IPS-11a (cell line): ENCODE measurements around the gene TEN1.

Experiments used
- H3K4me3 ChIP-seq: one replicate; pipeline ENCODE4 v1.5.1; 2013; ENCODE audit warnings: low read depth, low read length, control low read depth

TEN1 gene

DNA sequence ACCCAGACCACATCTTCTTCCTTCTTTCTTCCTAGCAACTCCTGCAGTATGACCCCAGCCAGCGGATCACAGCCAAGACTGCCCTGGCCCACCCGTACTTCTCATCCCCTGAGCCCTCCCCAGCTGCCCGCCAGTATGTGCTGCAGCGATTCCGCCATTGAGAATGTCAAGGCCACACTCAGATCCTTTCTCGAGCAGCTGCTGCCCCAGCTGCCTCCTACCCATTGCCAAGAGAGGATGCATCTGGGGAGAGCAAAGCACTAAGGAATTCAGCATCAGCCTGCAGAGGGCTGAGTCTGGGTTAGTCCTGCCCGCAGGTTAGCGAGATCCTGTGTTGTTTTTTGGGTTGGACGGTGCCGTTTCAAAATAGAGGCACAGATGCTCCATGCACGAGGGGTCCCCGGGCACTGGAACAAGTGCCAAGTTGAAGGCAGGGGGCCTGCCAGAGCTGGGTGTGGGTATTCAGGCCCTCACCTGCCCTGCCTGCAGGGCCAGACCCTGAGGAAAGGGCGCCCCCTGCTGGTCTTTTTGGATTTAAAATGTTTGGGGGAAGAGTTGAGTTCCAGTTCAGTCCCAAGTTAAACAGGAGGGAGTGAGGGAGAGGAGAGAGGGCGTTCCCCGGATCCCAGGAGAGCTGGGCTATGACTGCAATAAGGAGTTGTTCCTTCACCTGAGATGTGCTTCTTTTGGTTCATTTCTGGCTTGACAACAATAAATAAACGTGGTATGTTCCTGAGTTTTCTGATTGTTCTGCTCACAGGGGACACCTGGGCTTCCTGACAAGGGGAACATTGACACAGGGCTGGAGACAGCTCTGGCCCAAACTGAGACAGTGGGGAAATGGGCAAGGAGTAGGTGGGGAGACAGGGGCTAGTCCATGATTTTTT is 26.5 kb downstream of the TEN1 start:
- H3K4me3 ChIP-seq: no peak overlapping the region

GRCh38 chr17:76007131-76007849 is 28.2 kb downstream of the TEN1 start:
- H3K4me3 ChIP-seq: no peak overlapping the region

GRCh38 chr17:76007850-76008165 is 28.8 kb downstream of the TEN1 start:
- no peak overlapping the region for H3K4me3 ChIP-seq

GRCh38 chr17:76008208-76008607 is 29.2 kb downstream of the TEN1 start:
- no peak overlapping the region for H3K4me3 ChIP-seq

DNA sequence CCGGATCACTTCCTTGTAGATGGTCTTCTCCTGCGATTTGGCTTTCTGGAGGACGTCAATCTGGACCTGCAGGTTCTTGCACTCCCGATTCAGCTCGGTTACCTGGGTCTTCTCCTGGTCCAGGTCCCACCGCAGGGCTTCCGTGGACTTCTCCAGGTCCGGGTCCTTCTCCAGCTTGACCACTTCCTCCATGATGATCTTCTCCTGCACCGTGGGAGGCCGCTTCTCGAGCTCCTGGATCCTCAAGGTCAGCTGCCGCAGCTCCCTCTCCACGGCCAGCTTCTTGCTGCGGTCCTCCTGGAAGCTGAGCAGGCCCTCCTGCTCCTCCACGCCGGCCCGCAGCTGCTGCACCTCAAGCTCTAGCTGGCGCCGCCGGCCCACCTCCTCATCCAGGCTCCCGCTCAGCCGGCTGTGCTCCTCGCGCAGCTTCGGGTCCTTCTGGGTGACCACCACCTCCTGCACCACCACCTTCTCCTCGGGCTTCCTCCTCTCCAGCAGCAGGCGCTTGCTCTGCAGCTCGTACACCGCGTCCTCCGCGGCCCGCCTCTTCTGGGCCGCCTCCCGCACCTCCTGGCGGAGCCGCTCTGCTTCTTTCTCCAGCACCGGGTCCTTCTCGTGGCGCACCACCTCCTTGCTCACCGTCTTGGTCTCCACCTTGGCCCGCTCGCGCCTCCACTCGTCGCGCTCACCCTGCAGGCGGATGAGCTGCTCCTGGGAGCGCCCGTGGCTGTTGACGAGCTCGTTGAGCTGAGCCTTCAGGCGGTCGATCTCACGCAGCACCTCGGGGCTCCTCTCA is 29.8 kb downstream of the TEN1 start:
- no peak overlapping the region for H3K4me3 ChIP-seq

DNA sequence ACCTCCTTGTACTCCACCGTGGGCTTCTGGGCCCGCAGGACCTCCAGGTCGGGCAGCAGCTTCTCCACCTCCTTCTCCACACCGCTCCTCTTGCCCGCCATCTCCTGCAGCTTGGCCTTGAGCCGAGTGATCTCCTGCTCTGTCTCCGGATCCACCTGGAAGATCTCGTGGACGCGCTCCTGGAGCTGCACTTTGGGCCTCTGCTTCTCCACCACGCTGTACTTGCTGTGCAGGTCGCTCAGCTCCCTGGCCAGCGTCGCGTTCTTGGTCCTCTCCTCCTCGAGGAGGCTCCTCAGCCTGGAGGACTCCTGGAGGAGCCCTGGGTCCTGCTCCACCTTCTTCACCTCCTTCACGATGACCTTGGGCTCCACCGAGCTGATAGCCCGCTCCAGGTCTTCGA is 30.4 kb downstream of the TEN1 start:
- H3K4me3 ChIP-seq: no peak overlapping the region

DNA sequence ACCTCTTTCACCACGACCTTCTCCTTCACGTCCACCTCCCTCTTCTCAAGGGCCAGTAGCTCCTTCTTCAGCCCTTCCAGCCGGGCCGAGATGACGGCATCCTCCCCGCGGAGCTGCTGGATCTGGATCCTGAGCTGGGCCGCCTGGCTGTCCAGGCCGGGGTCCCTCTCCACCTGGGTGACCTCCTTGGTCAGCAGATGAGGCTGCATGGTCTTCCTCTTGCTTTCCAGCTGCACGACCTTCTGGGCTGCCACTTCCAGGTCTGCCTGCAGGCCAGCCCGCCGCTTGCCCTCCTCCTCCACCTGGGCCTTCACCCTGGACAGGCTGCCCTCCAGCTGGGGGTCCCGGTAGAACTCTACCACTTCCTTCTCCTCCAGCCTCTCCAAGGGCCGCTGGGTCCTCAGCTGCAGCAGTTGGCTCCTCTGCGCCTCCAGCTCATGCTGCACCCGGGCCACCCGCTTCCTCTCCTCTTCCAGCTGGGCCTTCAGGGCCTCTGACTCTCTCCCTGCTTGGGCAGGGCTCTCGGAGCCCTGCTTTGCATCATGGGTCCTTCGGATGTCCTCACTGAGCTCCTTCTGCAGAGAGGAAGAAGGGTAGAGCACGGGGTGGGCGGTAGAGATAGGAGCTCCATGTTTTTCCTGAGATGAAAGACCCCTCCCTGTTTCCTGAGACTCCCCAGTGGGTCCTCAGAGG is 31.1 kb downstream of the TEN1 start:
- H3K4me3 ChIP-seq: no peak overlapping the region

DNA sequence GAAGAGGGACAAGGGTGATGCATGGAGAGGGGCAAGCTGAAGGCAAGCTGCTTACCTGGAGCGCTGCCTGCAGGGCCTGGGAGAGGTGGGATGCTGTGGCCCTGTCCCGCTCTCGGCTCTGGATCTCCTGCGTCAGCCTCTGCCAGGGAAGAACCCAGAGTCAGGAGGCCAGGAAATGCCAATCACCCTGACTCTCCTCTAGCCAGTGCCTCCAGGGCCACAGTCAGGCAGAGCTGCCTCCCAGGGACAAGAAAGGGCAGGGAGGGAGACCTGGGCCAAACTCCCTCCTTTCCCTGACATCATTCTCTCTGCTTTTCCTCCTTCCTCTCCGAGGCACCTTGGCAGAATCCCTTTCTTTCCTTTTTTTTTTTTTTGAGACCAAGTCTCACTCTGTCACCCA is 32.9 kb downstream of the TEN1 start:
- H3K4me3 ChIP-seq: no peak overlapping the region

- no peak overlapping the region for H3K4me3 ChIP-seq
Observed at GRCh38 chr17:76013377-76013932, 34.4 kb downstream of the TEN1 start.

DNA sequence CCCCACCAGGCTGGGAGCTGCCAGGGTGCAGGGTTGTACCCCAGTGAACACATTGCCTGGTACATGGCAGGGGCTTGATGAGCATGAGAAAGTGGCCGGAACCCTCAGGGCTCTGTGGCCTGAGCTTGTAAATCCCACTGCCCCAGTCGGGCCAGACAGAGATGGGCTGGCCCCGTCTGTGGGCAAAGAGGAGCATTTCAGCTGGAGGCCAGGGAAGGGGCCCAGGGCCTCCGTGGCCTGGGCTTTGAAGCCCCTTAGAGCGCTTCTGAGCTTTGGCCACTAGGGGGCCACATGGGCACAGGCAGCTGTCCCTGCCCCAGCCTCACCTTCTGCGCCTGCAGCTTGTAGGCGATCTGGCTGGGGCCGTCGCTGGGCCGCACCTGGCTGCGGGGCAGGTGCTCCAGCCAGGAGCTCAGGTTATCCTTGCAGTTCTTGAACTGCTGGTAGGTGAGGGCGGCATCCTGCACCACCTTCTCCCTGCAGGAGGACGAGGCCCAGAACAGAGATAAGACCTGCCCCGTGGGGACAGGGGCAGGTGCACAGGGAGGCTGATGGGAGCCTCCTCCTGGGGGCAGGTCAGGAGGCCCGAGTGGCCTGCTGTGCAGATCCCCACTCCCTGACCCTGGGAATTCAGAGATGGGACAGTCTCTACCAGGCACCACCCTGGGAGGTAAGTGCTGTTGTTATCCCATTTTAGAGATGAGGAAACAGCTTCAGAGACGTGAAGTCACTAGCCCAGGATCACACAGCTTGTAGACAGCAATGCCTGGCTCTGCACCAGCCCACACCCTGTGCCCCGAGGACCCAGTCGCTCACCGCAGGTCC is 35.3 kb downstream of the TEN1 start:
- H3K4me3 ChIP-seq: no peak overlapping the region

- H3K4me3 ChIP-seq: no peak overlapping the region
Observed at GRCh38 chr17:76014925-76015261, 35.9 kb downstream of the TEN1 start.

GRCh38 chr17:76017481-76018339 is 38.7 kb downstream of the TEN1 start:
- no peak overlapping the region for H3K4me3 ChIP-seq

- H3K4me3 ChIP-seq: no peak overlapping the region
Observed at GRCh38 chr17:76018340-76018680, 39.3 kb downstream of the TEN1 start.

DNA sequence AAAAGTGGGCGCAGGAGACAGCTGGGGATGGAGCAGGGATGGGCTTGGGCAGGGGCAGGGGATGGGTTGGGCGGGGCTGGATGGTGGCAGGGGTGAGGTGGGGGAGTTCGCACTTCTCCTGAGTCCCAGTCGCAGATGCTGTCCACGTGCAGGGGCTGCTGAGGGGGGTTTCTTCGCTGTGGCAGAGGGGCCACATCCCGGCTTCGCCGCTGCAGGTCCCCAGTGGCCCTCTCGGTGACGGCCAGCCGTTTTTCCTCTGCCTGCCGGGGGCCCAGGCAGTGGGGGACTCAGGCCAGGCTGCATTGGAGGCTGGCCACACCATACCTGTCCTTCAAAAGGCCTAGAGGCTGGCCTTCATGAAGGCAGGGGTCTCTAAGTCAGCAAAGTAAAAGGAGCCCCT is 39.8 kb downstream of the TEN1 start:
- no peak overlapping the region for H3K4me3 ChIP-seq

DNA sequence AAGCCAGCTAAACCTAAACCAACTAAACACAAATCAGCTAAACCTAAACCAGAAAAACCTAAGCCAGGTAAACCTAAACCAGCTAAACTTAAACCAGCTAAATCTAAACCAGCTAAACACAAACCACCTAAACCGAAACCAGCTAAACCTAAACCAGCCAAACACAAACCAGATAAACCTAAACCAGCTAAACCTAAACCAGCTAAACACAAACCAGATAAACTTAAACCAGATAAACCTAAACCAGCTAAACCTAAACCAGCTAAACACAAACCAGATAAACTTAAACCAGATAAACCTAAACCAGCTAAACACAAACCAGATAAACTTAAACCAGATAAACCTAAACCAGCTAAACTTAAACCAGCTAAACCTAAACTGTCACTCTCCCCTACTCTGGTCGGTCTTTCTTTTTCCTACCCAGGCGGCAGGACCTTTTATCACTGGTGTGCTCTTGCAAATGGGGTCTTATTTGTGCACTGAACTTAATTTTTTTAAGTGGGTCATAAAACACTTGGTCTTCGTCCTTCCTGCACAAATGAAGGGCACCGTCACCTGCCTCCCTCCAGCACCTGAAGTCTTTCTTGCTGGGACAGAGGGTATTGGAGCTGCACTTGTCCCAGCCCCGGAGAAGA is 40.9 kb downstream of the TEN1 start:
- no peak overlapping the region for H3K4me3 ChIP-seq

DNA sequence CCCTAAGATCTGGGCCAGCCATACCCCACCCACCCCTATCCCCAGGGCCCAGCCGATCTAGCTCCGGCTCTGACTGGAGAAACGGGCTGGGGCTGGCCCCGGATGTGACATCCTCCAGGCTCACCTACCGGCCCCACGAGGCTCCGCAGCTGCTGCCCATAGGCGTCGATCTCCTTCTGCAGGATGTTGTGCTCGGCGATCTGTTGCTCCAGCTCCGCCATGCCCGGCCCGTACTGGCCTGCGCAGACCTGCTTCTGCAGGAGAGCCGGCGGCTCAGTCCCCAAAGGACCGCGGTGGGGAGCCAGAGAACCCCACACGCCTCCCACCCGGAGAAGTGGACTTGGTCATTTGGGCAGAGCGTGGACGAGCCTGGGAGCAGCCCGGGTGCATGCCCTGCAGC is 43.2 kb downstream of the TEN1 start:
- no peak overlapping the region for H3K4me3 ChIP-seq

- H3K4me3 ChIP-seq: no peak overlapping the region
Observed at GRCh38 chr17:76022973-76023899, 44.2 kb downstream of the TEN1 start.

DNA sequence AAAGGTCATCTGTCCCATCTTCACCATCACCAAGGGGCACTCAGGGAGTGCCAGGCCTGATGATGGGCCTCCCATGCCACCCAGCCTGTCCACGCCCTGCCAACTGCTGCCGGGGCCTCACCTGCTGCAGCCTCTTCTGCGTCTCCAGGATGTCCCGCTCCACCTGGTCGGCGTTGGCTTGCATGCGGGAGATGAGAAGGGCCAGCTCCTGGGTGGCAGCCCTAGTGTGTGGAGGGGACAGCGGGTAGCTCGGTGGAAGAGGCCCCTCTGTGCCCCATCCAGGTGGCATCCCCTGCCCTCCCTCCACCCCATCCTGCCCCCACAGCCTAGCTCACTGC is 44.8 kb downstream of the TEN1 start:
- H3K4me3 ChIP-seq: no peak overlapping the region
